Inflammatory macrophage treated with lipopolysaccharide for 1 hour (primary cell): ENCODE results near the gene SYTL3.
A peak's percentile ranks its signal among the peaks of the same experiment; 100 is the strongest.
"Not testable (repeated sequence)": the region's sequence is repeated elsewhere in the genome, so short reads cannot be mapped to it uniquely, and the experiment has no call there.

Experiments used
- DNase-seq, 2 donors: peaks; one replicate each; pipeline ENCODE4 v3.0.0-alpha.2; 2020 to 2022

Gene SYTL3

GRCh38 chr6:158622545-158623190 is 27.2 kb upstream of the SYTL3 start:
- DNase-seq = no peak

DNA sequence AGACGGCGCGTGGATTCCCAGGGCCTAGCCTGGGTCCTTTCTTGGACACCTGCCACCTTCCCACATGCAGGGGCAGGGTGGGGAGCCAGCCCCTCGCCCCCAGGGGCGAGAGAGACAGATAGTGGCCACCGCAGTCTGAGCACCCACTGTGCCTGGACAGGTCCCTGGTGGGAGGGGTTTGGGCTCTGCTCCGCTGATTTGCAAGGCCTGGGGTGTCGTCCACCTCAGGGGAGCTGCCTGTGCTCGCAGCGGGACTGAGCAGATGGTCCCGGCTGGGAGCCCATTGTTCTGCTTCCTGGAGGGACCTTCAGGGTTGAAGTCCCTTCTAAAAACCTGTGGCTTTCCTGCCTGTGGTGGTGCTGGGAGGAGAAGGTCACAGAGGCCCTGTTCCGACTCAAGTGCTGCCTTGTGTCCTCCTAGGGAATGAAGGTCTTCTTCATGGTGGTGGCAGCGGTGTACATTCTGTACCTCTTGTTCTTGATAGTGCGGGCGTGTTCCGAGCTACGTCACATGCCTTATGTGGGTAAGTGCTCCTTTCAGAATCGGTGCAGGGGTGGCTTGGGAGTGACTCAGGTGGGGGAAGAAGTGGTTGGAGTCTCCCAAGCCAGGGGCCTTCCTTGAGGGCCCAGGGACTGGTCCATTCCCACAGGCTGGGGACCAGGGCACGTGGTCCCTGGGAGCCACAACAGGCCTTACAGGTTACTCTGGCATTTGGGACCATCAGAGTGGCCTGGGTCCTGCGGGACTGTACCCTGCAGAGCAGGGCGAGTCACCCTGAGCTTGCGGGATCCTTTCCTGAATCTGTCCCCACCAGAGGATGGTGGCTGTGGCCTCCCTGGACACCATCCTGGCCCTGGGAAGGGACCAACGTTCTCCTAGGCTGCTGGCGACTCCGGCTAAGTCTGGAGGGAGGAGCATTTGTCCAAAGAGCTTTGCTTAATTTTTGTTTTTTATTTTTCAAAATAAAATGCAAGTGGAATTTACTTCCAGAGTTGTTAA is 24.9 kb upstream of the SYTL3 start:
- no peak for DNase-seq

DNA sequence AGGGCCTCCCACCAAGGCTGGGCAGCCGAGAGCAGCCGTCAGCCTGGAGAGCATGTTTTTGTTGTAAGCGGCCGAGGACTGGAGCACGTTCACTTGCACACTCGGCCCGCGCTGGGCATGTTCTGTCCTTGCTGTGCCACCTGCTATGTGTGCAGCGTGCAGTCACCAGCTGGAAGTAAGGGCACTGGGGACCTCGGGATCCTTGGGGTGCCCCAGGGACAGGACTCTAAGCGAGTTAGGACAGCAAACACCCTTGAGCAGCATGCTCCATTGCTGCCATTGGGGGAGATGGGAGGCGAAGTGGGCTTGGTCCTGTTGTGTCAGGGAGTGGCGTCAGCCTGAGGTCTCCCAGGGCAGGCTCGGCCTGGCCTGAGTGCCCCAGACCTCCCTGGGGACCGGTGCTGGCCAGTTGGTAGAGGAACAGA is 24.0 kb upstream of the SYTL3 start:
- DNase-seq = no peak

DNA sequence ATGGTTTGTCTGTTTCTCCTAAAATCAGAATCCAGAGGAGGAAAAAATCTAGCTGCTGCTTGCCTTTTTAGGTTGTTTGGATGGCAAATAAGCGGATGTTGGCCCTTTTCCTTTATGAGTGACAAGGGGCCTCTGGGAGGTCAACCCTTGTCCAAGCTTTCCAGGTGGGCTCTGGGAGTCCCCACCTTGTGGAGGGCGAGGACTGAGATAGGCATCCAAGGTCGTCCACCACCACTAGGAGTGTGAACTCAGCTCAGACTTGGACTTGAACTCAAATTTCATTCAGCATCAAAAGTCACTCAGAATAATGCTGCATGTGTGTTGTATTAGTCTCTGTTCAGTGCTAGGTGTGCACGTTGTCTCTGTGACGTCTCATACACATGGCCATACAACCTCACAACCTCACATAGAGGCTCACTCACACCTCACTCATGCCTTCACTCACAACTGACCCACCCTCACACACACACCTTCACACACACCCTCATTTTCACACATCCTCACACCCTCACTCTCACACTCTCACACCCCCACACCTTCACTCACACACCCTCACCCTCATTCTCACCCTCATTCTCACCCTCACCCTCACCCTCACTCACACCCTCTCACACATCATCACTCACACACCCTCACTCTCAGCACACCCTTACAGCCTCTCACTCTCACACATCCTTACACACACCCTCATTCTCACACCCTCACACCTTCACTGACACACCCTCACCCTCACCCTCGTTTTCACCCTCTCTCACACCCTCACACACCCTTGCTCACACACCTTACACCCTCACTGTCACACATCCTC is 23.3 kb upstream of the SYTL3 start:
- DNase-seq = no peak

GRCh38 chr6:158627168-158627939 is 22.5 kb upstream of the SYTL3 start:
- DNase-seq = no peak

GRCh38 chr6:158627940-158628211 is 22.0 kb upstream of the SYTL3 start:
- DNase-seq = no peak

- DNase-seq = no peak
Measured at GRCh38 chr6:158628542-158628941, 21.3 kb upstream of the SYTL3 start.

- DNase-seq = no peak
Measured at GRCh38 chr6:158629367-158630221, 20.3 kb upstream of the SYTL3 start.

GRCh38 chr6:158630938-158631616 is 18.8 kb upstream of the SYTL3 start:
- DNase-seq = no peak

DNA sequence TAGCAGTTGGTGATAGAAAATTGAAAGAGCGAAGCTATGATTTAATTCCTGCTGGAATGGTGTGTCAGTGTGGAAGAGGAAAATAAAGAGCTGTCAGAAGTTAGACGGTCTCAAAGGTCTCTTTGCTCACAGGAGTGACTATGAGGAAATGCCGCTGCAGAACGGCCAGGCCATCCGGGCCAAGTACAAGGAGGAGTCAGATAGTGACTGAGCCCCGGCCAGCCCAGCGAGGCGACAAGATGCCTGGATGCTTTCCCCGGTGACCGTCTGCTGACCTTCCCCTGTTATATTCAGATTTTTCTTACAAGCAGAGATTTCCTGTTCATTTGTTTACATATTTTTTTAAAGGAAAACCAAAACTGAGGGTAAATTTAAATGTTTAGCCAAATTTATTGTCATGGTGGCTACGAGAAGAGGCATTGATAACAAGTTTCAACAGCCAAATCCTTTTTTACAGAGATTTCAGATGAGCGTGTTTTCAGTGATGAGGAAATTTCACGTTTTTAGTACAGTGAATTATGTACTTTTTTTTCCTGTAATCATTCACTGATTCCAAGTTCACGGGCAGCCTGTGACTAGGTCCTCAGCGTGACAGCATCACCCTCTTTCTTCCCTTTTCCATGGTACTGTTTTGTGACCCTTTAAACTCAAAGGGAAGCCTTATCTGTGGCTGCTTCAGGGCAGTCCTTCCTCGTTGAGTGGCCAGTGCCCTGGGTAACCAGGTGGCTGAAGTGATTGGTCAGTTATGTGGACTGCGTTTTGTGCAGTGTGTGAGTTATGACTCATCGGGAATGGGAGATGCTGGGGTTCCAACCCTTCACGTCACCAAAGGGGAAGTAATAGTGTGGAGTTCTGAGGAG is 17.9 kb upstream of the SYTL3 start:
- DNase-seq = peak; percentile 32 to 50

GRCh38 chr6:158632538-158633119 is 17.2 kb upstream of the SYTL3 start:
- DNase-seq = not testable (repeated sequence)

DNA sequence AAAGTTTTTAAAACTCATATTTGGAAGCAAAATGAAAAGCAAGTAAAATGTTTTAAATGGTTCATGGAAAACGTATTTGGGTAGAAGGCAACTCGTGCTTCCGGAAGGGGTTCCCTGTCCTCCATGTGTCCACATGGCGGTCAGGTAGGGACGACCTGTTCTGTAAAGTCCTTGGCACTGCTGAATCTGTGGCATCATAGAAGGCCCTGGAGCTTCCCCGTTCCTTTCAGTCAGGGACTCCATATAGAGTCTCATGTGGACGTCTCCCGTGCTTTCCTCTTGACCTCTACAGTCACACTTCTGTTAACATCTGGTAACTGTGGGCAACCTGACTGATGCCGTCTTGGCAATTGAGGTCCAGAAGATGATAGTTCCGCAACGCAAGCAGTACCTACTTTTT is 16.7 kb upstream of the SYTL3 start:
- no peak for DNase-seq

DNA sequence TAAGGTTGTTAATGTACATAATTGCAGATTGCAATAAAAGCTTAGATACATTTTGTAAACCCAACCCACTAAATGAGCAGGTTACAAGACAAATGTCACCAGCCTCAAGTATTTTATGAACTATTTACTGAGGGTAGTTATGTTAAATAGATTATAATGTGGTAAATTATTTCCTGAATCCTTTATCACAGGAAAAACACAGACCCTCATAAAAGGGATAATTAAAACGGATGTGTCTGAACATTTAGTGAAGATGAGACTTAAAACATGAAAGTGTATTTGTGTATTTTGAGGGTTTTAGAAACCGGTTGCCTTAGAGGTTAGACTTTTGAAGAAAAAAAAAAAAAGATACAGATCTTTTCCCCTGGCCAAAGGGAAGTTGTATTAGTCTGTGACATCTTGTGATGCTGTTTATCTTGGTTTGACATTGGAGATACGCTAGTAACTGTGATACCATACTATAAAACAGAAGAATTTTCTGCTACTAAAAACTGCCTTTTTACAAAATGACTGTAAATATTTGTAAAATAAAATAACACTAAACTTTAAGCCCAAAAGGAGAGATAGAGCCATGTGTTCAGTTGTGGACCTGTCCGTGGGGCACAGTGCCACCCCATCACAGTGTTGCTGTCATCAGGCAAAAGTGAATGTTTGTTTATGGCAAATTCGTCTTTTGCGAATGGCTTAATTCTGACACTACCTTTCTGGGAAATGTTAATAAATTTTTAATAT is 15.0 kb upstream of the SYTL3 start:
- DNase-seq = no peak

DNA sequence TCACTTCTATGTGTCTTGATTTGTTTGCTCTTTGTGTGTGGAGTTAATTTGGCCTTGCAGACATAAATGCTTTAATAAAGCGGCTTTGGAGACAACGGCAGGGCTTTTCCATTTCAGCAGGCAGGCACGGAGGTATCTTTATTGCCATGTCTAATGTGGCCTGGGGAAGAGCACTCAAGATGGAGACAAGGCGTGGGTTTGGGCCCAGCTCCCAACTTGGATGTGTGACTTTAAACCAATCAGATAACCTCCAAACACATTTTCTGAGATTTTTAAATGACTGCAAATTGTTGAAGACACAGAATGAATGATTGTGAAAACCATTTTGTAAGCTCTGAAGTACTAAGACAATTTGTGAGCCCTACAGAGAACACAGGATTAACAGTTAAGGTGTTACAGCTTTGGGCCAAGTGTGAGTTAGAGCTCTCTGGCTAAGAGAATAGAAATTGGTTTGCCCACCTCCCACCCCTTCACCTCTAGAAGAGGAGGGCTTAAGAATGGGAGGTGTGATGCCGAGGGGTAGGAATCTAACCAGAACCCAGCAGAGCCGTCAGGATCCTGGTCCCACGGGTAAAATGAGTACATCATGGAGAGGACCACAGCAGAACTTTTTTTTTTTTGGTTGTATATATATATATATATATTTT is 14.3 kb upstream of the SYTL3 start:
- no peak for DNase-seq

DNA sequence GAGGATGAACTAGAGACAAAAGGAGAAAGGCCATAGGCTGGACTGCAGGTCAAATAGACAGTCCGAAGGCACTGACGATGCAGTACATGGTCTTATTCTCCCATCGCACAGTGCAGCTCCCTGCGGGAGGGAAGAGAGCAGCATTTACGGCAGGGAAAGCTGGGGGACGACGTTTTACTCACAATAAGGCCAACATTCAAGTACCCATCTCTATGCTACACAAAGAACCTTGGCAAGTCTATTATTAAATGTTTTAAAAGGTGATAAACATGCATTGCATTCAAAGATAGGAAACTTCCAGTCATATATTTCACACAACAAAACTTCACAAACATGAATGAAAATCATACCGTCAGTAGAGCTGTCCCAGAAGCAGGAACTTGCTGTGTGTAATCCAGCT is 13.1 kb upstream of the SYTL3 start:
- no peak for DNase-seq

GRCh38 chr6:158638324-158638854 is 11.5 kb upstream of the SYTL3 start:
- no peak for DNase-seq

DNA sequence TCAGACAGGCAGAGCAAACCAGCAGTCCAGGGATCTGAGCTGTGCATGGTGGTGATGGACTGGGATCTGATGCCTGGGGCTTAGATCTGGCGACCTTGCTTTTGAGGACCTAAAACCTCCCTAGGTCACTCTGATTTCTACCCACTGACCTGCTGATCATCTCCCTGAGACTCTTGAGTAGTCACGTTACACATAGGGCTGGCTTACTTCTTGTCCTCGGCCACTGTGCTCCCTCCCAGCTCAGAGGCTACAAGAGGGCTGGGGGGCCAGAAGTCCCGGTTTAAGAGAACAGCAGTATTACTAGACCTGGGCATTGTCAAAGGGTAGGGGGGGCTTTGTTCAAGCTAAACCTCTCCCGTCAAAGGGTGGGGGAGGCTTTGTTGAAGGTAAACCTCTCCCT is 10.8 kb upstream of the SYTL3 start:
- no peak for DNase-seq

GRCh38 chr6:158640519-158640918 is 9.3 kb upstream of the SYTL3 start:
- no peak for DNase-seq
